ENCODE measurements around the gene TCEAL1.

The TCEAL1 gene

GRCh38 chrX:103616676-103617186 lies 12.0 kb upstream of the TCEAL1 start:
- TF ChIP-seq CTCF (IDR thresholded peaks at IDR 0.05; ENCODE audit: low read depth, low read length) = no peak
- no peak for DNase-seq (ENCODE audit: low read depth, low spot score)
- in situ Hi-C loops (cut with HindIII; ENCODE audit: low sequenced_read_pairs) = no loop called here
- no peak overlapping the region for H3K4me3 ChIP-seq (ENCODE audit: low read depth, low read length)

- in situ Hi-C loops (cut with HindIII; ENCODE audit: low sequenced_read_pairs) = no loop called here
- no peak overlapping the region for H3K4me3 ChIP-seq (ENCODE audit: low read depth, low read length)
- DNase-seq (ENCODE audit: low read depth, low spot score) = peak; percentile 69
These were observed 4.7 kb upstream of the TCEAL1 start for GRCh38 chrX:103624111-103624510.

GRCh38 chrX:103626855-103627254 lies 1.9 kb upstream of the TCEAL1 start:
- in situ Hi-C loops (cut with HindIII; ENCODE audit: low sequenced_read_pairs) = no loop called here
- no peak overlapping the region for H3K4me3 ChIP-seq (ENCODE audit: low read depth, low read length)
- peak; percentile 37 for DNase-seq (ENCODE audit: low read depth, low spot score)
- TF ChIP-seq CTCF (IDR thresholded peaks at IDR 0.05; ENCODE audit: low read depth, low read length) = no peak

More at GRCh38 chrX:103624111-103624510, 4.7 kb upstream of the TCEAL1 start:
- TF ChIP-seq CTCF (IDR thresholded peaks at IDR 0.05; ENCODE audit: low read depth, low read length) = no peak

GRCh38 chrX:103629318-103630170 lies 769 bp downstream of the TCEAL1 start:
- TF ChIP-seq CTCF (IDR thresholded peaks at IDR 0.05; ENCODE audit: low read depth, low read length) = peak; percentile 65
- peak overlapping the region; percentile 56 for H3K4me3 ChIP-seq (ENCODE audit: low read depth, low read length)
- peak; percentile 79 for DNase-seq (ENCODE audit: low read depth, low spot score)
- in situ Hi-C loops (cut with HindIII; ENCODE audit: low sequenced_read_pairs) = no loop called here

GRCh38 chrX:103630171-103630511 lies 1.4 kb downstream of the TCEAL1 start:
- peak overlapping the region; percentile 56 for H3K4me3 ChIP-seq (ENCODE audit: low read depth, low read length)
- no peak for DNase-seq (ENCODE audit: low read depth, low spot score)
- in situ Hi-C loops (cut with HindIII; ENCODE audit: low sequenced_read_pairs) = no loop called here
- no peak for TF ChIP-seq CTCF (IDR thresholded peaks at IDR 0.05; ENCODE audit: low read depth, low read length)

GRCh38 chrX:103631145-103631544 lies 2.4 kb downstream of the TCEAL1 start:
- in situ Hi-C loops (cut with HindIII; ENCODE audit: low sequenced_read_pairs) = no loop called here
- no peak for DNase-seq (ENCODE audit: low read depth, low spot score)
- no peak for TF ChIP-seq CTCF (IDR thresholded peaks at IDR 0.05; ENCODE audit: low read depth, low read length)
- no peak overlapping the region for H3K4me3 ChIP-seq (ENCODE audit: low read depth, low read length)

Measured in astrocyte of the spinal cord (primary cell).